HG03196 (cell line): ENCODE results near the gene HSBP1L1.
"Not testable (repeated sequence)": the region's sequence is repeated elsewhere in the genome, so short reads cannot be mapped to it uniquely, and the experiment has no call there.

ENCODE experiments used
- ATAC-seq: cut with Tn5 transposase; IDR thresholded peaks from one replicate; pipeline ENCODE4 v1.9.1; 2021; ENCODE audit not compliant: unreplicated experiment

Gene HSBP1L1

DNA sequence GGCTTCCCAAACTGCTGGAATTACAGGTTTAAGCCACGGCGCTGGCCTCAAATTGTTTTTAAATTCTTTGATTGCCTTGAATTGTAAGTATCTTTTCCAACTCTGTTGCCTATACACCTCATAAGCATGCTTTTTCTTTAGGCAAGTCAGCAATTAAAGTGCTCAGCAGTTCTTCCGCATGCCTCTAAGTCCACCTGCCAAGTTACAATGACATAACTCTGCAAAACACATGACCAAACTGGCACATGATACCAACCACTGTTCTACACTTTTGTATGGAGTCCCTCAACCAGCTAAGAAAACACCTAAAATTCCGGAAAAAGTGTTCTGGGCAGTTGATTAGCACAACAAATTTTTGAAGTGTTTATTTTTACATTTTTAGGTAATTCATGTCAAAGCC lies 18.8 kb downstream of the HSBP1L1 start:
- ATAC-seq = no peak

DNA sequence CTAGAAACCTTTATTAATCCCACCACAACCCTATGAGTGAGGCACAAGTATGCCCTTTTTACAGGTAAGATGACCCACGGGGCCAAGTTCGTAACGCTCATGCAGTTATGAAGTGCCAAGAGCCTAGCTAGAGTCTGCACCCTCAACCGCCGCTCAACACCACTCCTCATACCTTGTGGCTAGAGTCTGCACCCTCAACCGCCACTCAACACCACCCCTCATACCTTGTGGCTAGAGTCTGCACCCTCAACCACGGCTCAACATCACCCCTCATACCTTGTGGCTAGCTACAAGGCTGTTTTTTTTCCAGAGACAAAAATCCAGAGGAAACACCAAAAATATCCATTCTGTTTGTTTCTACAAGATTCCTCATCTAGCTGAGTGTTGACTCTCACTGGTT lies 19.4 kb downstream of the HSBP1L1 start:
- ATAC-seq = no peak

DNA sequence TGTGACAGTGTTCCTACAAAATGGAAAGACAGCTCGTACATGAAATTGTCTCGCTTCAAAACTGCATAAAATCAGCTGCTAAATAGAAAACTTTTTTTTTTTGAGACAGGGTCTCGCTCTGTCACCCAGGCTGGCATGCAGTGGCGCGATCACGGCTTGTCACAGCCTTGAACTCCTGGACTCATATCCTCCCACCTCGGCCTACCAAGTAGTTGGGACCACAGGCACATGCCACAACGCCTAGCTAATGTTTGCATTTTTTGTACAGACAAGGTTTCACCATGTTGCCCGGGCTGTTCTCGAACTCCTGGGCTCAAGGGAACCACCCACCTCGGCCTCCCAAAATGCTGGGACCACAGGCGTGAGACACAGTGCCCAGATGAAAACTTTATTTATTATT lies 20.7 kb downstream of the HSBP1L1 start:
- ATAC-seq = no peak

DNA sequence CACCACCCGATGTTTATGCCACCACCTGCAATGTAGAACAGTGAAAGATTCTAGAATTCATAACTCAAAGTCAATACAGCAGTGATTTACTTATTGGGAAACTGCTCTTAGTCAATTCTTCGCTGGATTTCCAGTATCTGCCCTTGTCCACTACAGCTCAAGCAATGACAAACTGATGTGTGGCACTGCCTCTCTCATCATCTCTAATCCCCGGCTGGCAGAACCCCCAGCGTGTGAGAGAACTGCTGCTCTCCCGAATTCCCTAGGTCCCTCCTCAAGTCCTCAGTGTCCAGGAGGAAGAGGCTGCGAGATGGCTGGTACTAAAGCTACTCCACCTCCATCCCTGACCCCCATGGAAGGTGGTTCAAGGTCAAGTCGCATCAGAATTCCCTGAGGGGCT lies 22.3 kb downstream of the HSBP1L1 start:
- no peak for ATAC-seq

DNA sequence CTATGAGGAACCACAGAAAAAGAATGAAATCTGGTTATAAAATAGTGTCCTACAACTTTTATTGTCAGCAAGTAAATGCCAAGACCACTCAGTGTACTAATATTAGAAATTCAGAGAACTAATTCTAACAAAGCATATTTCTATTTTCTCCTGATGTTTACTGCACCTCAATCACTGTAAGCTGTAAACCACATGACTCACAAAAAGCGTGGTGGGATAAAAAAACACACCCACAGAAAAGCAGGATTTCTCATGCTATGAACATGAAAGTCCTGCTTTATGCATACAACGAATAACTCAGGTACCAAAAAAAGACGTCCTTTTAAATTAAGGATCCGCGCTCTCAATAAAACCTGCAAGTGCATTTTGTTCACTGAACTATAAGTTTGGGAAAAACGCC lies 23.1 kb downstream of the HSBP1L1 start:
- ATAC-seq = no peak

DNA sequence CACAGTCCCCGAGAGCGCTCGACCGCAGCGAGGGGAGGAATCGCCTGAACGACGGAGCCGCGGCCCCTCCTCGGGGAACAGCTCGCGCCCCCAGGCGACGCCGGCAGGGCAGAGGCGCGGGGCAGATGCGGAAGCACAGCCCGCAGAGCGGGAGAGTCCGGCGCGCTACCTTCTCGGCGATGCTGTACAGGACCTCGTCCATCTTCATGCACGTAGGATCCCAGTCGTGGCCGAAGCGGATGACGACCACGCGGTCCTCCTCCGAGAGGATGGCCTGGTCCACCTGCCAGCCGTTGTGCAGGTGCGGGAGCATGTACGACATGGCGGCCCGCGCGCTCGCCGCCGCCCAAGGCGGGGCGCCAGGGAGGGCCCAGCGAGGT lies 23.6 kb downstream of the HSBP1L1 start:
- ATAC-seq = peak; percentile 63

DNA sequence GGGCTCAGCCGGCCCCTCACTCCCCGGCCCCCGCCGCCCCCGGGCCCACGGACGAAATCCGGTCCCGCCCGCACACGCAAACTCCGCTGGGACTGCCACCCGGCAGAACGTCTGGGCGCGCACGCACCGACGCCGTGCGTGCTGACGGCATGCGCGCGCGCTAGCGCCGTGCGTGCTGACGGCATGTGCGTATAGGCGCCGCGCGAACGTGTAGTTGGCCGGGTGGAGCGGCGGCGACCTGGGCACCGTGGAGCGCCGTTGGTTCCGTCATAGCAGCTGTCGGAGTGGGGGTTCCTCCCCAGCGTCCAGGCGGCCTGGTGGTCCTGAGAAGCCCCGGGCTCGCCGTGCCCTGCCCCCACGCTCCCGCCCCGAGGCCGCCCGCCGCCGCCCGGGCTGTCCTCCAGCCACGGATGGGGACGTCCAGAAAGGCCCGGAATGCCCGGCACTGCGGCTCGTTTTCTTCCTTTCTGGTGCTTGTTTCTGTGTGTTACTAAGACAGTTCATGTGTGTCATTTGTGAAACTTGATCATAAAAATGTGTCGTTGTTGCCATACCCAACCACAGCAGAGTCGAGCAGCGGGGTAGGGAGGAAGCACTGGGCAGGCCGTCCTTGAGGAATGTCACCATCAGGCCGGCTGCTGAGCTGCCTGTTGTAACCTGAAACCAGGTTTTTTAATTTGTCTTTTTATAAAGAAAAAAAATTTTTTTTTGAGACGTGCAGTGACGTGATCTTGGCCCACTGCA lies 24.2 kb downstream of the HSBP1L1 start, which contains the start of gene TXNL4A:
TSS of gene TXNL4A (minus strand) at position 113 of the 744 bp plus-strand sequence. CDS start 171 bp downstream, outside the sequence.
- peak; percentile 96 for ATAC-seq

DNA sequence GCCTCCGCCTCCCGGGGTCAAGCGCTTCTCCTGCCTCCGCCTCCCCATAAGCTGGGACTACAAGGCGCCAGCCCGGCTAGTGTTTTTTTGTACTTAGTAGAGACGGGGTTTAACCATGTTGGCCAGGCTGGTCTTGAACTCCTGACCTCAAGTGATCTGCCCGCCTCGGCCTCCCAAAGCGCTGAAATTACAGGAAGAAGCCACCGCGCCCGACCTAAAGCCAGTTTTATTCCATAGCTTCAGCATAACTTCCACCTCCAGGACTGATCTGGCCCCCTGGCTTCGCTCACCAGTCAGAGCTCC lies 24.7 kb downstream of the HSBP1L1 start:
- no peak for ATAC-seq

DNA sequence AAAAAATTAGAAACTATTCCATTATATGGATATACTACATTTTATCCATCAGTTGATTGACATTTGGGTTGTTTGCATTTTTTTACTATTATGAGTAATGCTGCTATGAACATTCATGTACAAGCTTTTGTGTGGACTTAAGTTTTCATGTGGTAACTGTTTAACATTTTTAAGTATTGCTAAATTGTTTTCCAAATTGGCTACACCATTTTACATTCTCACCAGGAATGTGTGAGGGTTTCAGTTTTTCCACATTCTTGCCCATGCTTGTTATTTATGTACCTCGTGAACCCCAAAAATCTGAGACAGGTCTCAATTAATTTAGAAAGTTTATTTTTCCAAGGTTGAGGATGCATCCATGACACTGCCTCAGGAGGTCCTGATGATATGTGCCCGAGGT lies 27.1 kb downstream of the HSBP1L1 start:
- ATAC-seq = no peak

DNA sequence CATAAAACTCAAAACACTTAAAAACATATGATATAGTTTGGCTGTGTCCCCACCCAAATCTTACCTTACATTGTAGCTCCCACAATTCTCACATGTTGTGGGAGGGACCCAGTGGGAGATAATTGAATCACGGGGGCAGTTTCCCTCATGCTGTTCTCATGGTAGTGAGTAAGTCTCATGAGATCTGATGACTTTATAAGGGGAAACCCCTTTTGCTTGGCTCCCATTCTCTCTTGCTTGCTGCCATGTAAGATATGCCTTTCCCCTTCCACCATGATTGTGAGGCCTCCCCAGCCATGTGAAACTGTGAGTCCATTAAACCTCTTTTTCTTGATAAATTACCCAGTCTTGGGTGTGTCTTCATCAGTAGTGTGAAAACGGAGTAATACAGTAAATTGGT lies 35.3 kb downstream of the HSBP1L1 start:
- not testable (repeated sequence) for ATAC-seq

DNA sequence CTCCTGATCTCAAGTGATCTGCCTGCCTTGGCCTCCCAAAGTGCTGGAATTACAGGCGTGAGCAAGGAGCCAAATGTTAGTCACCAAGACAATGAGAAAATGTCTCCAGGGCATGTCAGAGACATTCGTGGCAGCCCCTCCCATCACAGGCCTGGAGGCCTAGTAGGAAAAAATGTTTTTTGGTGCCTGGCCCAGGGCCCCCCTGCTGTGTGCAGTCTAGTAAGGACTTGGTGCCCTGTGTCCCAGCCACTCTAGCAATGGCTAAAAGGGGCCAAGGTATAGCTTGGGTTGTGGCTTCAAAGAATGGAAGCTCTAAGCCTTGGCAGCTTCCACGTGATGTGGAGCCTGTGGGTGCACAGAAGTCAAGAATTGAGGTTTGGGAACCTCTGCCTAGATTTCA lies 36.4 kb downstream of the HSBP1L1 start:
- no peak for ATAC-seq

DNA sequence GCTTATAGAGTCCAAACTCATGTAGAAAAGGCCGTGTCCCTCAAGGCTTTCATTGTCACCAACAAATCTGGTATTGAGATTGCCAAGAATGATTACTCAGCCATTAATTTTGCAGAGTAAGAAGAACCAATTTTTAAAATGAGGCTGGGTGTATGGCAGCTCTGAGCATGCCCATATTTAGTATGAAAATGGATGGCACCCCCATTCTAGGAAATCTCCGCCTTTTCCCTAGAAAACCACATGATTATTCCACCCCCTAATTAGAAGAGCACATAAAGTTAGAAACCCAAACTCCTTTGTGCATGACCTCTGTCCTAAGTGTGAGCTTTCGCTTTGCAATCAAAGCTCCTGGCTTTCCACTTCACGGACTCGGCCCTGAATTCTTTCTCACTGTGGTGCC lies 38.0 kb downstream of the HSBP1L1 start:
- no peak for ATAC-seq

DNA sequence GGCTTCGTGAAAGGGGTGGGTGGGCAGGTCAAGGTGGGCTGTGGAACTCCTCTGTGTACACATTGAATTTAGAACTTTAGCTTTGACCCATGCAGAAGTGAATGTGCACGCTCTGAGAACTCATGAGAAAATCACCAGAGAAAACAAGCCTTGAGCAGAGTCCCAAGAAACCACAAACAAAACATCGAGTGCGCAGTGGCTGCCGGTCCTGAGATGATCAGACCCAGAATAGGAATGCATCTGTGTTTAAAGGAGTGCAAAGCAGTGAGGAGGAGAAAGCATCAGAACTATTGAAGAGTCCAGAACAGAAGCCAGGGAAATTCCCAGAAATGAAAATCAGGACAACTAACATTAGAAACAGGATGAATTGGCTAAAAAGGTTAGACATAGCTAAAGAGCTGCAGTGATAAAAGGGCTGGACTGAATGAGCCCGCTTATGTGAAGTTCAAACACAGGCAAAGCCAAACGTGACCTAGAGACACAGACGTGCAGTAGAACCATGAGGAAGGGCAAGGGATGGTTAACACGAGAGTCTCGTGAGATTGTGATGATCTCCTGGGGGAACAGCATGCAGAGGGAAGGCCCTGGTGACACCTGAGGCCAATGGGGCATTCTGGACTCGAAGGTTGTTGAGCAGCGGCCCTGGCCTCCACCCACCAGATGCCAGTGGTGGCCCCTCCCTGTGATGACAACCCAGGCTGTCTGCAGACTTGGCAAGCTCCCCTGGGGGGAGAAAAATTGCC lies 40.3 kb downstream of the HSBP1L1 start:
- ATAC-seq = no peak

DNA sequence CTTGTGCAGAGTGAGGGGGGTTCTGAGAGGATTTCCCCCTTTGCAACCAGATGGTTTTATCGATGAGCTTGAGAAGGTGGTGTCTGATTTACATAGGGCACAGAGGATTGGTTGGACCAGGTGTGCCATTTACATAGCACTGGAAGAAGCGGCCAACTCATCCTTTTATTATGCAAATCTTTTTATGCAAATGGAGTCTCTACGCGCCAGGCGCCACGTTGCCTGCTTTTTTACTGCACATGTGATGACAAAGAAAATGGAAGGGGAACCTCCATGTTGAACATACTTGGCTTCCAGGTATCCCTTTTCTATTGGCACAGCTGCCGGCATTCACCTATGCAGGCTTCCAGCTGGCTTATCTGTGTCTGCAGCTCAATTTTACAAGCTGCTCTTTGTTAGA lies 42.3 kb downstream of the HSBP1L1 start:
- ATAC-seq = no peak

DNA sequence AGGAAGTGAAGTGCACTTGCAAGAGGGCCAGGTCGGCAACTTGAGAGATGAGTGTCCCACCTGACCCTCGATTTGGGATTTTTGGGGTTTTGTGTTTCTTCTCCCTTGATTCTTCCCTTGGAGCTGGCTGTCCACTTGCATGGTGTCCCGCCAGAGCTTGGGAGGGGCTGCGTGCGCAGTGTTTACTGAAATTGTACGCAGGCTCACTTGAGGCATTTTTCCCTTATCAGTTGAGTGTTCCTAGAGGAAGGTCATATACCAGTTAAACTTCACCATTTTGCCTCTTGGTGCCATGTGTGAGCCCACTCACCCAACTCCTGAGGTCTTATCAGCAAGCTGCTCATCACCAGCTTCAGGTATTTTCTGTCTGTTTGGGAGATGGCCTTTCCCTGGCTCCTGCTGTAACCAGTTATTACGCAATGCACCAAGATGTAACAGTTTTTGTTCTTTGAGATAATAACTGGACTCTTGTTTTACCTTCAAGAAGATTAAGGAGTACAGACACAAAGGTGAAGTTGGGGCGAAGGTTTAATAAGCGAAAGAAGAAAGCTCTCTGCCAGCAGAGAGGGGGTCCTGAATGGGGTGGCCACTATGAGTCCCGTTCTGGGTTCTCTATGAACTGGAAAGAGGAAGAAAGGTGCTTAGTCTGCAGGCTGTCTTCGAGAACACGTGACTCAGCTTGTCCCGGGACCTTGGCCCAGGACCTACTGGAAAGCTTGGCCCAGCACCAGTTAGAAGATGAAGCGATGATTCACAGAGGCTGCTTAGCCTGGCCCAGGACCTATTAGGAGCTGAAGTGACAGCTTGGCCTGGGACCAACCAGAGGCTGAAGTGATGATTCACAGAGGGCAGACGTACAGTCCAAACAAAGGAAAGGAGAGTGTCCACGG lies 45.5 kb downstream of the HSBP1L1 start:
- no peak for ATAC-seq

DNA sequence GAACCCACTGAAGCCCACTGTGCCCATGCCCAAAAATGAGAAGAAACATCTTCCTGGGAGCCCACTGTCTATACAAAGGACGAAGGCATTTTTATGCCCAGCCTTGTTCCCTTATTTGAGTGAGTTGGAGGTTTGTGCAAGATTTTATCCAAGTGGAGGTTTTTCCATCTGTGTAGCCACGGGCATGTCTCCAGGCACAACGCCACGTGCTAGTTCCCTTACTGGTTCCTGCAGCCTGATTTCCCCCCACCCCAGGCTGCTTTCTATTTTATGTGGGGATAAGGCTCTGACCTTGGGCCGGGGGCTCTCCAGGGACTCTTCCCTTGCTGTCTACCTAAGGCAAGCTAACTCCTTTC lies 46.1 kb downstream of the HSBP1L1 start:
- no peak for ATAC-seq

DNA sequence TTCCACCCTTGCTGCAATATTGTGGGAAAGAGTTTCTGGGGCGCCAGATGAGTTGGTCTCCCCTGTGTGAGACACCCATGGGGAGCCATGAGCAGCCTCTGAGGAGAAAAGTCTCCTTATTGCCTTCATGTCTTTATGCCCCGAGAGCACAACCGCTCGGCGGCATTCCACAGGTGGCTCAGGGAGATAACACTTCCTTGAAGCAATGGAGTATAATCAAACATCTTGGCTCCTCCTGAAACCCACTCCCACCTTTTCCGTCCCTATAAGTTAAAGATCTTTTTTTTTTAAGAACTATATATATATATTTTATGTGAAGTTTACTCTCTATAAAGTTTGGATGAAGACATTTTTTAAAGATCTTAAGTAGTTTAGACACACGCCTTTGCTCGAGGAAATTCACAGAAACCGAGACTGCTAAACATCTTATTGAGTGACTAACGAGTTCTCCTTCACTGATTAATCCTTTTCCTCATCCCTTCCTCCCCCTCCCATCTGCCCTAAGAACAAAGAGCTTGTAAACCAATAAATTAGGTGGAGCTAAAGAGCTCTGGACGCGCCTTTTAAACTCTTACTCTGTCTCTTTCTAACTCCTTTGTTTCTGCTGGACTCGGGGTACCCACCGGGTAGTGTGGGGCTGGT lies 47.2 kb downstream of the HSBP1L1 start:
- not testable (repeated sequence) for ATAC-seq

DNA sequence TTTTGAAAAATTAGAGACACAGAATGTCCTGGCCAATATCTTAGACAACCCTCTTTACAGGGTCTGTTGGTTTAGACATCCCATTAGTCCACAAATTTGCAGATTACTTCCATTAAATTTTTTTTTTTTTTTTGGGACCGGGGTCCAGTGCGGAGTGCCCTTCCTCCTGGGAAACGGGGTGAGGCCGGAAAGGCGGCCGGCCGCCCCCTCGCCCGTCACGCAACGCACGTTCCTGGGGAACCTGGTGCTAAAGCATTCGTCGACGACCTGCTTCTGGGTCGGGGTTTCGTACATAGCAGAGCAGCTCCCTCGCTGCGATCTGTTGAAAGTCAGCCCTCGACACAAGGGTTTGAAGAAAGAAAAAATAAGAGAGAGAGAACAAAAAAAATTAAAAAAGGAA lies 48.3 kb downstream of the HSBP1L1 start:
- no peak for ATAC-seq
